SK-N-MC (cell line): ENCODE data around the gene ZKSCAN1.

Experiments
- DNase-seq: peaks from one replicate; pipeline ENCODE4 v3.0.0-alpha.2; 2011; ENCODE audit warnings: low read depth, low spot score
- H3K27ac ChIP-seq: fragments of 200-600 bp; sonication (generic); 2 replicates; pipeline ENCODE4 v1.5.1; 2016; ENCODE audit warnings: mixed run types
- H3K36me3 ChIP-seq: fragments of 200-600 bp; sonication (generic); 2 replicates; pipeline ENCODE4 v1.6.1; 2017; ENCODE audit warnings: antibody characterized with exemption, low read length, mixed read lengths; ENCODE audit not compliant: insufficient read depth
- H3K4me3 ChIP-seq: fragments of 200-600 bp; sonication (generic); 2 replicates; pipeline ENCODE4 v1.5.1; 2016
- H3K9ac ChIP-seq: fragments of 200-600 bp; sonication (generic); 2 replicates; pipeline ENCODE4 v1.8.0; 2017; ENCODE audit warnings: mixed run types, mixed read lengths; ENCODE audit not compliant: insufficient read length
- H3K9me3 ChIP-seq: fragments of 200-600 bp; sonication (generic); 2 replicates; pipeline ENCODE4 v1.6.1; 2017; ENCODE audit warnings: low read depth, mild to moderate bottlenecking, antibody characterized with exemption, low read length, moderate library complexity, mixed read lengths
- EZH2 ChIP-seq: fragments of 200-600 bp; sonication (generic); IDR thresholded peaks from one replicate; pipeline ENCODE4 v1.6.1; 2017; ENCODE audit warnings: antibody characterized with exemption
- FOXP2 ChIP-seq: optimal IDR thresholded peaks from 2 replicates; pipeline ENCODE3; 2011; ENCODE audit warnings: mild to moderate bottlenecking, moderate library complexity; ENCODE audit not compliant: insufficient read depth; ENCODE audit errors: extremely low read length, control extremely low read depth
- POLR2AphosphoS5 ChIP-seq: IDR thresholded peaks from 2 replicates; pipeline ENCODE4 v1.6.1; 2012; ENCODE audit warnings: mild to moderate bottlenecking, low read depth, low read length, borderline replicate concordance

Gene ZKSCAN1

GRCh38 chr7:100029596-100029995, 14.2 kb downstream of the ZKSCAN1 start:
- no peak for TF ChIP-seq FOXP2
- TF ChIP-seq POLR2AphosphoS5 = no peak
- TF ChIP-seq EZH2 = no peak
- H3K27ac ChIP-seq = no peak overlapping the region
- no peaks in the 10 kb centered on the region for H3K9me3 ChIP-seq
- H3K9ac ChIP-seq = no peak overlapping the region
- peaks cover 72% of the 10 kb centered on the region for H3K36me3 ChIP-seq
- no peak overlapping the region for H3K4me3 ChIP-seq
- DNase-seq = no peak

GRCh38 chr7:100033526-100033925, 18.1 kb downstream of the ZKSCAN1 start:
- H3K27ac ChIP-seq = no peak overlapping the region
- TF ChIP-seq POLR2AphosphoS5 (no peak), EZH2 (no peak), FOXP2 (no peak)

DNA sequence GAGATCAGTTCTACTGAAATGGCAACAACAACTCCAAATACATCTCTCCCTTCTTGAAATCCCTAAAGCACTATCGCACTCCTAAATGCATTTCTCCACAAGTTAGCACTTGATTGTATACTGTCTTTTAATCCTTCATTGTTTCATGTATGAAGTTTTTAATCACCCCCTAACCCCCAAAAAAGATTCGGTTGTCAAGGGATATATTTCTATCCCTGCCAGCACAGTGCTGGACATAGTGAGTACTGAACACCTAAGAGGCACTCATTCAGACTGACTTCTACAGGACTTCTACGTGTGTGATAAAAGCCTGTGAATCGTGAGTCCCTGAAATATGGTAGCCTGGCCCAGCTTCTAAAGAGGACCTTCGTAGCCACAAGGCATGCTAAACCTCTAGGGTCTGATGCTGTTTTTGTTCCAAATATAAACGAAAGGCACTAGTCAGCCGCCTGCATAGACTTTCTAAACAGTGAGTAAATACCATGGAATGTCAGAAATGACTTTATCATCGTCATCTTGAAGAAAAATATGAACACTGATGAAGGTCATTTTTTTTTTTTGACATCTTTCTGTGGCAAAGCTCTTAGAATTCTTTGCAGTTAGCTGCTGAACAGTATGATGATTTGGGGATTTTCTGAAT, 19.6 kb downstream of the ZKSCAN1 start:
- H3K9ac ChIP-seq = no peak overlapping the region
- H3K4me3 ChIP-seq = no peak overlapping the region
- no peak for DNase-seq
- TF ChIP-seq POLR2AphosphoS5 = no peak
- TF ChIP-seq FOXP2 = no peak
- no peak for TF ChIP-seq EZH2
- H3K9me3 ChIP-seq = no peaks in the 10 kb centered on the region
- H3K36me3 ChIP-seq = peaks cover 71% of the 10 kb centered on the region
- H3K27ac ChIP-seq = no peak overlapping the region

More at GRCh38 chr7:100033526-100033925, 18.1 kb downstream of the ZKSCAN1 start:
- Histone ChIP-seq H3K9ac (no peak overlapping the region), H3K4me3 (no peak overlapping the region), H3K9me3 (no peaks in the 10 kb centered on the region), H3K36me3 (peaks cover 77% of the 10 kb centered on the region)
- DNase-seq = no peak

GRCh38 chr7:100035876-100036275, 20.5 kb downstream of the ZKSCAN1 start:
- no peak for DNase-seq
- Histone ChIP-seq H3K9me3 (no peaks in the 10 kb centered on the region), H3K27ac (no peak overlapping the region), H3K36me3 (peaks cover 62% of the 10 kb centered on the region), H3K4me3 (no peak overlapping the region), H3K9ac (no peak overlapping the region)
- TF ChIP-seq EZH2 (no peak), POLR2AphosphoS5 (no peak), FOXP2 (no peak)

- H3K27ac ChIP-seq = no peak overlapping the region
- H3K9ac ChIP-seq = no peak overlapping the region
- no peak overlapping the region for H3K4me3 ChIP-seq
- DNase-seq = no peak
- peaks cover 40% of the 10 kb centered on the region for H3K36me3 ChIP-seq
- no peaks in the 10 kb centered on the region for H3K9me3 ChIP-seq
- TF ChIP-seq FOXP2 = no peak
- no peak for TF ChIP-seq POLR2AphosphoS5
- no peak for TF ChIP-seq EZH2
Observed at GRCh38 chr7:100038326-100038725, 22.9 kb downstream of the ZKSCAN1 start.

DNA sequence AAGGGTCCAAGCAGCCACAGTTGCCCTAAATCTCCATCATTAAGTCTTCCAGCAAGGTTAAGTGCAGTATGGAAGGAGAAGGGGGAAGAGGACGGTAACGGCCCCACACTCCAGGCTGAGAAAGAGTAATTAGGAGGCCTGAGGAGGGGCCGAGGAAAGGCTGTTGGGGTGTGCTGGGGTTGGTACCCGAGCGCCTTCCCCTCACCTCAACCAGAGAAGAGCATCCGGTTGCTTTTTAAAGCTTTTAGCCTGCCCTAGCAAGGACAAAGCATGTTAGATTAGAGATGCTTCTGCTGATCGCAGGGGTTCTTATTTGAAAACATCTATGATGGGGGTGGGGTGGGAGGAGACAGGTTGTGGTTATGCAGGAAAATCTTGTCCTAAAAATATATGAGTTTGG, 25.2 kb downstream of the ZKSCAN1 start:
- H3K36me3 ChIP-seq = peaks cover 18% of the 10 kb centered on the region
- H3K9me3 ChIP-seq = no peaks in the 10 kb centered on the region
- no peak overlapping the region for H3K9ac ChIP-seq
- TF ChIP-seq FOXP2 = no peak
- TF ChIP-seq POLR2AphosphoS5 = no peak
- no peak for TF ChIP-seq EZH2
- no peak overlapping the region for H3K27ac ChIP-seq
- no peak overlapping the region for H3K4me3 ChIP-seq
- DNase-seq = no peak

GRCh38 chr7:100044718-100045117, 29.3 kb downstream of the ZKSCAN1 start:
- TF ChIP-seq EZH2 (no peak), FOXP2 (no peak), POLR2AphosphoS5 (no peak)
- Histone ChIP-seq H3K9me3 (no peaks in the 10 kb centered on the region), H3K27ac (no peak overlapping the region), H3K4me3 (no peak overlapping the region), H3K9ac (no peak overlapping the region), H3K36me3 (no peaks in the 10 kb centered on the region)
- DNase-seq = no peak

DNA sequence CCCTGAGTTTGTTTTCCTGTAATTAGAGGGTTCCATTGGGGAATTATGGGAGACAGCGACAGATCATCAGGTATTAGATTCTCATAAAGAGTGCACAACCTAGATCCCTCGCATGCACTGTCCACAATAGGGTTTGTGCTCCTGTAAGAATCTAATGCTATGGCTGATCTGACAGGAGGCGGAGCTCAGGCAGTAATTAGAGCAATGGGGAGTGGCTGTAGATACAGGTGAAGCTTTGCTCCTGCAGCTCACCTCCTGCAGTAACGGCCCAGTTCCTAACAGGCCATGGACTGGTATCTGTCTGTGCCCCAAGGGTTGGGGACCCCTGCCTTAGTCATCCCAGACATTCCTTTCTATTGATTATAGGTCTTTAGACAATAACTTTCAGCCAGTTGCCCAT, 33.3 kb downstream of the ZKSCAN1 start:
- H3K9me3 ChIP-seq = no peaks in the 10 kb centered on the region
- no peak overlapping the region for H3K9ac ChIP-seq
- no peak overlapping the region for H3K27ac ChIP-seq
- H3K4me3 ChIP-seq = no peak overlapping the region
- DNase-seq = no peak
- TF ChIP-seq FOXP2 (no peak), POLR2AphosphoS5 (no peak), EZH2 (no peak)
- H3K36me3 ChIP-seq = no peaks in the 10 kb centered on the region

DNA sequence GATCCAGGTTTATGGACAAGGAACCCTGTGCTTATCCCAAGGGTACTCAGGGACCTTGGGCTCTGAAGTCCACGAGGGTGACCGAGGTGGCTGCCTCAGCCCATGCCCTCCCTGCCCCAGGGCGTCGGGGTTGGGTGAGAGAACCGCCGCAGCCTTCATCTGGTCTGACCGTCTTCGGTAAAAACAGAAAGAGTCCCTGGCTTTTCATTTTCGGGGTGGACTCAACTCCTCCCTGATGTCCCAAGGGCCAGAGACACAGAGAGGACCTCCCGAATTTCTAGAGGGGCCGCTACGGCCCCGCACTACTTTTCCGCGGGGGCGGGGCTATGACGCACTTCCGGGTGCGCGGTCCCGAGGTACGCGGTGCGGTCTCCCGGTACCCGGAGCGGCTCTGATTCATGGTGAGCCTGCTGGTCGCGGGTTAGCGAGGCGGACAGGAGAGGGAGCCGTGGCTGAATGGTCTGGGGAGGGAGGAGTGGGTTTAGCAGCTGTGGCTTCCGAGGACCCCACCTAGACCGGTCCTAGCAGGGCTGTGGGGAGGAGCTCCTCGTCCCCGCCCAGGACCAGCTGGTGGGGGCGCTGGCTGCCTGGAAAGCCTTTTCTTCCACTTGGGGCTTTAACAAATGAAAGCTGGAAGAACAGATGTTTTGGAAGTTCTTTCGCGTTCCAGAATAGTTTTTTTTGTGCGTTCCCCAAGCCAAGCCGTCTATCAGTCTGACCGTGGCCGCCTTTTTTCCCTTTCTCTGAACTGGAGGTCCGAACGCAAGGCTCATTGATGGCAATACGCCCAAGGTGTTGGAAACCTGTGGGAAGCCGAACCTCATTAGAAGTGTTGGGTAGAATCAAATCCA, 34.3 kb downstream of the ZKSCAN1 start, which contains the start of gene ZSCAN21:
TSS of gene ZSCAN21 (plus strand) at position 334 of the 851 bp plus-strand sequence. CDS start 7,233 bp downstream, outside the sequence.
- DNase-seq = no peak
- peak within 1 kb of the TSS; percentile 63 for H3K27ac ChIP-seq
- TF ChIP-seq EZH2 (no peak), POLR2AphosphoS5 (peak; percentile 96), FOXP2 (no peak)

More for the DNA sequence above, 34.3 kb downstream of the ZKSCAN1 start, which contains the start of gene ZSCAN21:
- peak within 1 kb of the TSS; percentile 94 for H3K4me3 ChIP-seq
- no peaks in the 10 kb centered on the region for H3K36me3 ChIP-seq
- H3K9ac ChIP-seq = peak within 1 kb of the TSS; percentile 92
- H3K9me3 ChIP-seq = no peaks in the 10 kb centered on the region
